Endometrial microvascular endothelial cells (primary cell): ENCODE data around the gene VGLL4. TPM values are rescaled to one million over a fixed set of nuclear protein-coding genes. Genes with fewer than 3 reads are reported as not detected.

Experiments used
- in situ Hi-C: cut with HindIII; loops from 2 replicates; pipeline ENCODE4 v1.10.0; 2017; ENCODE audit warnings: low sequenced_read_pairs, low pct_unique_long_range_greater_than_20kb; ENCODE audit errors: inconsistent ontology term
- total RNA-seq: library from RNA; depleted of rRNA; stranded (reverse); fragments of >200 nt; gene quantifications from one replicate; pipeline ENCODE4 v1.2.3, GENCODE V29; 2015; ENCODE audit errors: inconsistent ontology term

VGLL4 gene
- total RNA-seq, 1 donor from 2014 or later, result 14.4 TPM

DNA sequence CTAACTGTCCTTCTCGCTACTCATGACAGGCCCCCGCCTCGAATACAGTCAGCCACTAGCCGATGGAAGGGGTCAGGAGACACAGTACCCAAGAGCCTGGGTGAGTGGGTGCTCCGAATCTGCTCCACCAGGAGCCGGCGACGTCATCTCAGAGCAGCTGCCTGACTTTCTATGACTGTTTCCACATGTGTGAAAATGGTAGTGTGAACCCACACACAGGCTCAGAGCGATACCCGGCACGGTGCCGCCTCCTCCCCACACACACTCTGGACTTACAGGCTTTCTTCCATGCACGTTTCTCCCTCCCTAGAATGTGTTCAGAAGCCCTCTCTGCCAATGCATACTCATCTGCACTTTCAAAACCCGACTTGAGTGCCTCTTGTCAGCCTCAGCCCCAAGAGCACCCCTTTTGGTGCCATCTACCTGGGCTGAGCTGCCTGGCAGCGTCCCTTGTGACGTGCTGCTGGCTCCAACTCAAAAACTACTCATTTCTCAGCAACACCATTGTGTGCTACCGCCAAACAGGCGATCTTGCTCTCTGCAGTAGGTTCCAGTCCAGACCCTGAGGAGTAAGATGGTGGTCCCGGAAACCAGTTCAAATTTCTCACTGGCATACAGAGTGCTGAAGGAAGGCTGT is 29.7 kb downstream of the VGLL4 start:
- in situ Hi-C loops, result no loop called here

GRCh38 chr3:11613319-11613718 is 30.4 kb downstream of the VGLL4 start:
- in situ Hi-C loops, result no loop called here

GRCh38 chr3:11612515-11613188 is 31.1 kb downstream of the VGLL4 start:
- in situ Hi-C loops, result no loop called here

GRCh38 chr3:11611341-11611799 is 32.3 kb downstream of the VGLL4 start:
- in situ Hi-C loops, result no loop called here

DNA sequence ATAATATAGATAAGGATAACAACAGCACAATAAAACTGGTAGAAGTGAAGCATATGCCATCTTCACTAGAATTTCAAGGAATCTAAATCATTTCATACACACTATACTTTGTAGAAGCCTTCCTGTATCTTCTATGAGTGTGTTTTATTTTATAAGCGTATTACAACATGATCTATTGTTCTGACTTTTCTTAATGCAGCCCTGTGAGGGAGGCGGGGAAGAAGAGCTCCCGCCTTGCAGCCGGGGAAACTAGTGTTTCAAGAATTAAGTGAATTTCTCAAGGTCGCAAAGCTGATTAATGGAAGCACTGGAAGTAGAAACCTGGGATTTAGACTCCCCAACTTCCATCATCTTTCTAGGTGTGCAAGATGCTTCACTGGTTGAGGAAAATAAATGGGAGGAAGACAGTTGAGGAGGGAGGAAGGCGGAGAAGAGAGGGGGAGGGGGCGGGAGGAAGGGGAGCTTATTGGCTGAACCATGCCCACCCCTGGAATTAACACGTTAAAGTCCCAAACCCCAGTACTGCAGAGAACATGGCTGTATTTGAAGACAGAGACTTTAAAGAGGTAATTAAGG is 32.9 kb downstream of the VGLL4 start:
- in situ Hi-C loops, result no loop called here

- in situ Hi-C loops, result no loop called here
Measured at GRCh38 chr3:11610044-11610671, 33.6 kb downstream of the VGLL4 start.

DNA sequence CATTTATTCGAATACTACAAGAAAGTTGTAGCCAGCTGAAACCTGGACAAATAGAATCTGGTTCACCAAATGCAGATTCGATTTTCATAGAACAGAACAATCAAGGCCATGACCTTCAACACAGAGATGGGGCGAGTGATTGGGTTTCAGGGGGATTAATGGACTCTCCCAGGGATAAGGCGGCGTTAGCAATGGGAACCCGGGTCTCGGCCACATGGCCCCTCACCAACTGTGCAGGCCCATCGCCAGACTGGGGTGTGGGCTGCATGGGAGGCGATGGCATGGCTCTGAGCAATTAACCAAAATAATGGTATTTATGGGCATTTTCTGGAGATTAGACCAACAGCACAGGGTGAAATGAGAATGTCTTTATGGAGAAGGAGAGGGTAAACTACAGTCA is 34.2 kb downstream of the VGLL4 start:
- in situ Hi-C loops, result no loop called here

- in situ Hi-C loops, result no loop called here
Measured at GRCh38 chr3:11607816-11608215, 35.9 kb downstream of the VGLL4 start.

DNA sequence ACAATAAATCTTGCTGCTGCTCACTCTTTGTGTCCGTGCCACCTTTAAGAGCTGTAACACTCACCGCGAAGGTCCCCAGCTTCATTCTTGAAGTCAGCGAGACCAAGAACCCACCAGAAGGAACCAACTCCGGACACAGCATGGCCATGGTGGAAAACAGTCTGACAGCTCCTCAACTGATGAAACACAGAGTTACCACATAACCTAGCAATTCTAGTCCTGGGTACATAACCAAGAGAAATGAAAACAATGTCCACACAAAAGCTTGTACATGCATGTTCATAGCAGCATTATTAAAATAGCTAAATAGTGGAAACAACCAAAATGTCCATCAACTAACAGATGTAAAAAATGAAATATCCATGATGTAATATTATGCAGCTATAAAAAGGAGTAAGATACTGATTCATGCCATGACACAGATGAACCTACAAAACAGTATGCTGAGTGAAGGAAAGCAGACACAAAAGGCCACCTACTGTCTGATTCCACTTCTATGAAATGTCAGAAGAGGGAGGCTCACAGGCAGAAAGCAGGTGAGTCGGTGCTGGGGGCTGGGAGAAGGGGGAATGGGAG is 36.8 kb downstream of the VGLL4 start:
- in situ Hi-C loops, result no loop called here

DNA sequence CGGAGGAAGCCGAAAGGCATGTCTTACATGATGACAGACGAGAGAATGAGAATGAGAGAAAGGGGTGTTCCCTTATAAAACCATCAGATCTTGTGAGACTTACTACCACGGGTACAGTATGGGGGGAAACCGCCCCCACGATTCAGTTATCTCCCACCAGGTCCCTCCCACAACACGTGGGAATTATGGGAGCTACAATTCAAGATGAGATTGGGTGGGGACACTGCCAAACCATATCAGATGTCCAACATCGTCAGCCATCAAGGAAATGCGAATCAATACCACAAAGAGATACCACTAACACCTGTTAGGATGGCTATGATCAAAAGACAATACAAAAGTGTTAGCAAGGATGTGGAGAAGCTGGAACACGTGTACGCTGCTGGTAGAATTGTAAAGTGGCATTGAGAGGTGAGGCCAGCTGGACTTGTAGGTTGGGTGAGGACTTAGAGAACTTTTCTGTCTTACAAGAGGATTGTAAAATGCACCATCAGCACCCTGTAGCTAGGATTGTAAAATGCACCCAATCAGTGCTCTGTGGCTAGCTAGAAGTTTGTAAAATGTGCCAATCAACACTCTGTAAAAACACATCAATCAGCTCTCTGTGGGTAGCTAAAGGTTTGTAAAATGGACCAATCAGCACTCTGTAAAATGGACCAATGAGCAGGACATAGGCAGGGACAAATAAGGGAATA is 37.5 kb downstream of the VGLL4 start:
- in situ Hi-C loops, result no loop called here

DNA sequence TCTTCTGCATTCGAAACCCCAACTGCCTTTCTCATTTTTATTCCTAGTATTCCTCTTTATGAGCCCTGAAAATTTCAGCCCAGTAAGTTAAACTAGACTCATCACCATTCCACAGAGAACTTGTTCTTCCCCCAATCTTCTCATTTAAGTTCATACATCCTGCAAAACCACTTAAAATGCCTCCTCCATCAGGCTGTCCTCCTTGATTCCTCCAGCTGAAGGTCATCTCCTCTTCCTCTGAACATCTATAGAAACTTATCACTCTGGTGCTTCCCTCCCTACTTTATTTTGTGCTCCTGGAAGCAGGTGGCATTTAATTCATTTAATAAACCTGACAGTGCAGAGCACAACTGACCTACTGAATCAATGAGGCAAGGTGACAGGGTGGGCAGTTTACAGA is 38.3 kb downstream of the VGLL4 start:
- in situ Hi-C loops, result no loop called here

DNA sequence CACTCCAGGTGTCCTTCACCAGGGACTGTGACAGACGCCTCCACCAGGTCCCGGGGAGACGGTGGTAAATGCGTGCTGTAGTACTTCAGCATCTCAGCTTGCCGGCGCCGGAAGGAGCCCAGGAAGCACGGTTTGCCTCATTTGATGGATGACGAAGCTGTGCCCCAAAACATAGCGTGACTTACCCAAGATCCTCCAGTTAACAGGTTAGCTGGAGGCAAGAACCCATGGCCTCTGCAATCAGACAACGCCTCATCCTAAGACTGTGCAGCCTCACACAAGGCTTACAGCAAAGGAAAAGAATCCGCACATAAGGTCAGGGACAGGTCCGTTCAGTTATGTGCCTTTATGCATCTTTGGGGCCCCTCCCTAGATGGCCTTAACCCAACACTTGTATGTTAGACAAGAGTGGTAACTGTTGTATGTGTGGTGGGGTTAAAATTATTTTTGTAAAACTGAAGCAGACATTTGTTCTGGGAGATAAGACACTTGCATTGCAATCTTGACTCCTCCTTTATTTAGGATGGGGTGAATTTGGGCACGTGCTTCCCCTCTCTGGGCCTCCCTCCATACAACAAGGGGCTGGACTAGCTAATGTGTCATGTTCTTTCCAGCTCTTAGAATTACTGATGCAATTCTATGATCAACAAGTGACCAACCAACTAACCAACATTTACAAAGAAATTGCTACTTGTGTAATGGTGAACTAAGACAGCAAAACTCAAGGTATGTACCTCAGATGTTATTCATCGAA is 39.4 kb downstream of the VGLL4 start:
- in situ Hi-C loops, result loop anchor here (5.0 kb wide), 1 partner anchor 33 kb away; no protein-coding TSS in a partner anchor

DNA sequence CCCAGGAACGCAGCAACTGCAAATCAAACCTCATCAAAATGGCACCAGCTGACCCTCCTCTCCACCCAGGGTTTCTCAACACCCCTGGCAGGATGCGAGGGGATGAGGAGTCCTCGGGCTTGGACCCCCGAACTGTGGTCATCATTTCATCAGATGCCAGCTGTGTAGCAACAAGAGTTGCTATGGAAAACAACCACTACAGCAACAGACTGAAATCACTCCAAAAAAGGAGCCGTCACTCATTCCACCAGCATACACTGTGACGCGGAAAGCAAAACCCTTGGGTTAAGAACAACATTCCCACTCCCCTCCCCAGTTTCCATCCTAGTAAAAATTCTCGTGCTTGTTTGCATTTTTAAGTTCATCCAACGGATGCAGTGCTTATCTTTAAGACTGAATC is 40.1 kb downstream of the VGLL4 start:
- in situ Hi-C loops, result loop anchor here (5.0 kb wide), 1 partner anchor 34 kb away; no protein-coding TSS in a partner anchor

DNA sequence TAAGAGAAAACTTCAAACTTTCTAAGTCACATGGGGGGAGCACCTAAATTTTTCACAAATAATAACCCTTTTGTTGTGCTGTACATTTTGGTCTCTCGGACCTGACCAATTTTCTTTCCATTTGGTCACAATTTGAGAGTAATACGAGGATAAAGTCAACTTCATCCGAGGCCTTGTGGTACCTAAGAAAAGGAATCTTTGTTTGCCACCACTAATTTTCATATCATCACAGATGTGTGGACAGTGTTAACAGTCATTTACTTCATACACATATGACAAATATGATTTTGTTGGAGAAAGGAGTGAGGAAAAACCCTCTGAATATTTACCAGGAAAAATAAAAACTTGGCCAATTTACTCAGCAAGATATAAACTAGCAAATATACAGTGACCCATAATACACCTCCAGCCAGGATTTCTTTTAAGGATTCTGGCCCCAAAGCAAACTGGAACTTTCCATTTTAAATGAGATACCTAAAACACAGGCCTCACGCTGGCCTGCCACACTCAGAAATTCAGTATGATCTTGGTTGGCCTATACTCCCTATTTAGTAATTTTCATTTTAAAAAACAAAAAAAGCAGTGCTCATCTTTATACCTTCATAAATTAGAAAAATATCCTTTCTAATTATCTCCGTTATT is 40.7 kb downstream of the VGLL4 start:
- in situ Hi-C loops, result loop anchor here (5.0 kb wide), 1 partner anchor 34 kb away; no protein-coding TSS in a partner anchor

DNA sequence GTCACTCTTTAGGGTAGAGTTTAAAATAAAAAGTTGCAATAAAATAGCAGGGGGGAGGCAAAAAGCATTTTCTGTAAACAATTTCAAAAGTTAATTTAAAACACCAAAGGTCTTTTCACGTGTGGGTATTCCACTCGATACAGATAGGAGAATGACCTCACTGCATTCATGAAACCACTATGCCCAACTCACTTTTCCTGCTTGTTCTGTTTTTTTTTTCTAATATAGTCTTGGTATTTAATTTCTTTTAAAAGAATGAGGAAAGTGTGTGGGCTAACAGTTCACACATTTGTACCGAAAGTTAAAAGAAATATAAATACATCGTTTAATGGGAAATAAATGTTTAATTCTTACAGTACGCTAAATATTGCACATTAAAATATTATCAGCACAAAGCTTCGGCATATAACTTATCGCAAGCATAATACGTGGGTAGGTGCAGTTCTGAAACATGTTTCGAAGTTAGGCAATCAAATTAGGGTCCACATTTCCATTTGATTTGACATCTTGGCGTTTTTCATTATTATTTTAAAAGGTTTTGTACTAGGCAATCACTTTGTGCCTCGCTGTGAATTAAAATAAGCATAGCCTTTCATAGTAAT is 41.4 kb downstream of the VGLL4 start:
- in situ Hi-C loops, result loop anchor here (5.0 kb wide), 1 partner anchor 35 kb away; no protein-coding TSS in a partner anchor

DNA sequence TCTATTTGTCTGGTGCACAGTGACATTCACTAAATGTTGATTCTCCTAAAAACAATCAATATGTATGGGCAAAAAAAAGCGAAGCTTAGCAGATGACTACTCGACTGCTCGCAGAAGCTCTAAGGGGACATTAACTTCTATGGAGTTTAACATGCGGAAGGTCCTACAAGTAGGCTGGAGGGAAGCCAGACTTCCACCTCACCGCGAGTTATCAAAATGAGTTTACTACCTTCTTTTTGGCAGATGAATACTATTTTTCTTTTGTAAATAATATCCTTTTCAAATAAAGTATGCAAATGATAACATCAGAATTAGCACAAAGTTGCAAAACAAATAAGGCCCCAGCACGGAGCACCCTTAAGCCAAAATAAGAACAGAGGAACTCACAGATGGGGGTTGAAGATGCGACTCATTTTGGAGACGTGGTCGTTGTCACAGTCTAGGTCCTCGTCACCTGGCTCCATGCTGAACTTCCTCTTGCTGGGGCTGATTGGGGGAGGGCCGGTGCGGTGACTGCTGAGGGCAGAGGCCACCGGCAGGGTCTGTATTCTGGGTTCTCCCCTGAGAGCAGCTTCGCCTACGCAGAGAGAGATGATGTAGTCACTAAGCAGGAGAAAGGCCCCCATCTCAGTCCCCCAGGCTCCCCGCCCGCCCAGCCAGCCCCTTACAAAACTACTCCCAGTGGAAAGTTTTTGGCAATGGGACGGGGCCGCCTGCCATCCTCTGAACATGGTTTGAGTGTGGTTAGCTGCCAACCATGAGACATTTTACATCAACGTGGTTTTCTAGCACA is 42.1 kb downstream of the VGLL4 start:
- in situ Hi-C loops, result loop anchor here (5.0 kb wide), 1 partner anchor 36 kb away; no protein-coding TSS in a partner anchor
